MM.1S (cell line): ENCODE results near the gene KLHL3.
A peak's percentile ranks its signal among the peaks of the same experiment; 100 is the strongest.

Source experiments
- DNase-seq: peaks from one replicate; pipeline ENCODE4 v3.0.0-alpha.2; 2015
- H2AFZ ChIP-seq: fragments of 300-600 bp; sonication (generic); 2 replicates; pipeline ENCODE4 v1.6.0; 2016; ENCODE audit warnings: antibody characterized with exemption, low read length
- H3F3A ChIP-seq: fragments of 300-600 bp; sonication (generic); 2 replicates; pipeline ENCODE4 v1.6.1; 2016; ENCODE audit warnings: mild to moderate bottlenecking, antibody characterized with exemption, low read length, moderate library complexity, mixed read lengths; ENCODE audit not compliant: insufficient read depth
- H3K27ac ChIP-seq: fragments of 300-600 bp; sonication (generic); 2 replicates; pipeline ENCODE4 v1.5.1; 2016; ENCODE audit warnings: mild to moderate bottlenecking, low read length
- H3K27me3 ChIP-seq: fragments of 300-600 bp; sonication (generic); replicated peaks from 2 replicates; pipeline ENCODE4 v1.6.0; 2016; ENCODE audit warnings: low read length; ENCODE audit not compliant: insufficient read depth
- H3K36me3 ChIP-seq: fragments of 300-600 bp; sonication (generic); replicated peaks from 2 replicates; pipeline ENCODE4 v1.6.1; 2016; ENCODE audit warnings: mild to moderate bottlenecking, low read length, mixed read lengths; ENCODE audit not compliant: insufficient read depth
- H3K4me1 ChIP-seq: fragments of 300-600 bp; sonication (generic); 2 replicates; pipeline ENCODE4 v1.6.1; 2016; ENCODE audit warnings: low read length, mixed read lengths
- H3K4me2 ChIP-seq: fragments of 300-600 bp; sonication (generic); 2 replicates; pipeline ENCODE4 v1.6.0; 2016; ENCODE audit warnings: low read depth, low read length
- H3K4me3 ChIP-seq: fragments of 300-600 bp; sonication (generic); 2 replicates; pipeline ENCODE4 v1.5.1; 2016; ENCODE audit warnings: low read length, mixed read lengths
- H3K79me2 ChIP-seq: fragments of 300-600 bp; sonication (generic); 2 replicates; pipeline ENCODE4 v1.6.1; 2016; ENCODE audit warnings: mixed run types, low read length, mixed read lengths
- H3K9ac ChIP-seq: fragments of 300-600 bp; sonication (generic); 2 replicates; pipeline ENCODE4 v1.6.1; 2016; ENCODE audit warnings: low read length, mixed read lengths
- H3K9me2 ChIP-seq: fragments of 300-600 bp; sonication (generic); replicated peaks from 2 replicates; pipeline ENCODE4 v1.6.1; 2016; ENCODE audit warnings: mild to moderate bottlenecking, low read length, mixed read lengths; ENCODE audit not compliant: insufficient read depth
- H3K9me3 ChIP-seq: fragments of 300-600 bp; sonication (generic); replicated peaks from 2 replicates; pipeline ENCODE4 v1.6.1; 2016; ENCODE audit warnings: mild to moderate bottlenecking, low read length, mixed read lengths; ENCODE audit not compliant: insufficient read depth
- H4K20me1 ChIP-seq: fragments of 300-600 bp; sonication (generic); 2 replicates; pipeline ENCODE4 v1.6.1; 2016; ENCODE audit warnings: mild to moderate bottlenecking, low read length, moderate library complexity, mixed read lengths; ENCODE audit not compliant: insufficient read depth
- EZH2 ChIP-seq: fragments of 300-600 bp; sonication (generic); optimal IDR thresholded peaks from 2 replicates; pipeline ENCODE3; 2017; ENCODE audit warnings: low read depth, mild to moderate bottlenecking, antibody characterized with exemption, low read length, mixed read lengths
- EZH2phosphoT487 ChIP-seq: fragments of 300-600 bp; sonication (generic); IDR thresholded peaks from 2 replicates; pipeline ENCODE4 v1.6.1; 2018; ENCODE audit warnings: antibody characterized with exemption, low read length
- TF ChIP-seq, protein P1 (sequence below): fragments of 300-600 bp; sonication (generic); IDR thresholded peaks from 2 replicates; pipeline ENCODE4 v1.5.1; 2016; ENCODE audit warnings: antibody characterized with exemption, low read length, mixed read lengths

The KLHL3 gene

DNA sequence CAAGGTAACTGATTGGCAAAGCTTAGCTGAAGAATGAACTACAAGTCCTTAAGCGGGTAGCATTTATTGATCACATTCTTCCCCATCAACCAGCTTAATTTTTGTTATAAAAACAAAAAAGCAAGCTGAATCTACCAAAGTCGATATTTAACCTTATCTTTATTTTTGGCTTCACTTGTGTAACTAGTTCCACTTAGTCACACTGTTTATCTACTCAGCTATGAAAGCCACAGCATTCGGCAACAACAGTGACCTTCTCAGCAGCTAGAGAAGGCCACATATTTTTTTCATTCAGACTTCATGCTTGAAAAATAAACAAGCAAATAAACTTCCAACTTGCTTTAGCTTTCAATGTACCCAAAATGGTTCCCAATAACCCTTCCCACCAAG is 69.4 kb downstream of the KLHL3 start:
- Histone ChIP-seq H2AFZ (peak overlapping the region; percentile 49; the same call in 1 of the 2 replicates), H3K79me2 (no peaks in the 10 kb centered on the region), H3K4me2 (peak overlapping the region; percentile 42), H3F3A (no peaks in the 10 kb centered on the region), H3K4me3 (no peak overlapping the region), H3K9me3 (no peaks in the 10 kb centered on the region), H3K27ac (peak overlapping the region; percentile 20; the same call in 1 of the 2 replicates), H3K9me2 (no peaks in the 10 kb centered on the region), H3K4me1 (peaks cover 19% of the 10 kb centered on the region), H3K36me3 (no peaks in the 10 kb centered on the region), H3K9ac (no peak overlapping the region), H4K20me1 (no peaks in the 10 kb centered on the region), H3K27me3 (no peaks in the 10 kb centered on the region)
- TF ChIP-seq EZH2 (no peak), EZH2phosphoT487 (no peak)
- TF ChIP-seq, protein P1, sequence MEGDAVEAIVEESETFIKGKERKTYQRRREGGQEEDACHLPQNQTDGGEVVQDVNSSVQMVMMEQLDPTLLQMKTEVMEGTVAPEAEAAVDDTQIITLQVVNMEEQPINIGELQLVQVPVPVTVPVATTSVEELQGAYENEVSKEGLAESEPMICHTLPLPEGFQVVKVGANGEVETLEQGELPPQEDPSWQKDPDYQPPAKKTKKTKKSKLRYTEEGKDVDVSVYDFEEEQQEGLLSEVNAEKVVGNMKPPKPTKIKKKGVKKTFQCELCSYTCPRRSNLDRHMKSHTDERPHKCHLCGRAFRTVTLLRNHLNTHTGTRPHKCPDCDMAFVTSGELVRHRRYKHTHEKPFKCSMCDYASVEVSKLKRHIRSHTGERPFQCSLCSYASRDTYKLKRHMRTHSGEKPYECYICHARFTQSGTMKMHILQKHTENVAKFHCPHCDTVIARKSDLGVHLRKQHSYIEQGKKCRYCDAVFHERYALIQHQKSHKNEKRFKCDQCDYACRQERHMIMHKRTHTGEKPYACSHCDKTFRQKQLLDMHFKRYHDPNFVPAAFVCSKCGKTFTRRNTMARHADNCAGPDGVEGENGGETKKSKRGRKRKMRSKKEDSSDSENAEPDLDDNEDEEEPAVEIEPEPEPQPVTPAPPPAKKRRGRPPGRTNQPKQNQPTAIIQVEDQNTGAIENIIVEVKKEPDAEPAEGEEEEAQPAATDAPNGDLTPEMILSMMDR = no peak
- no peak for DNase-seq

DNA sequence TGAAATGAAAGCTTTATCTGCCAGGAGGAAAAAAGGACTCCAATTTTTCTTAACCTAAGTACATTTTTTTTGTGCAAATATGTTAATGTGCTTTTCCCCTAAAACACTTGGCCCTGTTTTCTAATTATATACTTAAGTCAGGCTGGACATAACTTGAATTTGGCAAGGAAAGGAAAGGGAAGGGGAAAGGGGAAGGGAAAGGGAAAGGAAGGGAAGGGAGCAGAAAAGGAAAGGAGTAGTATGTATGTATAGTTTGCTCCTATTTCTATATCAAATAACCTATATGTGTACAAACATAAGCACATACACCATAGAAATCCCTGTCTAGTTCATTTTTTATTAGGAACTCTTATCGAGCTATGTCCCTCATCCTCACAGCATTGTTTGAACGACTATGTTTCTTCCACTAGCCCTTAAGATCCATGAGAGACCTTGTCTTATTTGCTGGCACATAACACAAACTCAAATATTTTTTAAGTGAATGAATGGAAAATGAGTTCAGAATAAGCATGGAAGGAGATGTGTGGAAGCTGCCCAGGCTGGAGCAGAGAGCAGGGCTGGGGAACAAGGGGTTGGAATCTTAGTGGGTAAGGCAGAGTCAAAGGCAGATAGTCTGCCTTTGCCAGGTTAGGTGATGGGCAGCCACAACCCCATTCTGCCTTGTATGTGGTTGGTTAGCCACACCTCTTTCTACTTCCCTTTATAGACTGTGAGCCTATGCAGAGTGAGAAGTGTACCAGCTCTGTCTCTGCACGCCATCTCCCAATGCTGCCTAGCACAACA is 70.0 kb downstream of the KLHL3 start:
- H3K4me2 ChIP-seq = peak overlapping the region; percentile 42
- H3K4me3 ChIP-seq = no peak overlapping the region
- H3K79me2 ChIP-seq = no peaks in the 10 kb centered on the region
- no peaks in the 10 kb centered on the region for H3K9me3 ChIP-seq
- TF ChIP-seq EZH2 (no peak), EZH2phosphoT487 (no peak)
- TF ChIP-seq, protein P1 = no peak
- no peaks in the 10 kb centered on the region for H3K36me3 ChIP-seq
- DNase-seq = peak; percentile 76
- peaks cover 19% of the 10 kb centered on the region for H3K4me1 ChIP-seq
- no peaks in the 10 kb centered on the region for H3K27me3 ChIP-seq
- H3F3A ChIP-seq = no peaks in the 10 kb centered on the region
- no peaks in the 10 kb centered on the region for H3K9me2 ChIP-seq
- H2AFZ ChIP-seq = peak overlapping the region; percentile 49; the same call in 1 of the 2 replicates
- no peak overlapping the region for H3K9ac ChIP-seq
- H4K20me1 ChIP-seq = no peaks in the 10 kb centered on the region
- peak overlapping the region; percentile 20; the same call in 1 of the 2 replicates for H3K27ac ChIP-seq

DNA sequence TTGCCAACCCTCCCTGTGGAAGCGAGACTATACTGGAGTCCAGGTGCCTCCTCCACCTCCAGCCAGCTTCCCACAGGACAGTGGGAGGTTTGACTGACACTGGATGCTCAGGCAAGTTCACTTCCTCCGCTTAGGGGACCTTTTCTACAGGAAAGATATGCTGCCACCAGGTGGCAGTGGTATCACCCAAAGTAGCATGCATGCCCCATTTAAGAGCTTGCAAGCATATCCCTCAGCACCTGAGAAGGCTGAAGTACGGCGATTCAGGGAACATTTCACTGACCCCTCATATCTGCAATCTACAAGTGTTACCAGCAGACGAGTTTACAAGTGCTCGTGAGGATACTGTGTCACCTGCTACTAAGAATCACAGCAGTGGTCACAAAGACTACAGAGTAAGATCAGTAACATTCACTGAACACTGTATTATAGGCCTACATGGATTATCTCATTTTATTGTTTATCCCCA is 75.5 kb downstream of the KLHL3 start:
- no peaks in the 10 kb centered on the region for H3K9me3 ChIP-seq
- no peak overlapping the region for H3K9ac ChIP-seq
- H3K4me3 ChIP-seq = no peak overlapping the region
- H3F3A ChIP-seq = no peaks in the 10 kb centered on the region
- H4K20me1 ChIP-seq = no peaks in the 10 kb centered on the region
- H3K9me2 ChIP-seq = no peaks in the 10 kb centered on the region
- H3K4me1 ChIP-seq = no peaks in the 10 kb centered on the region
- DNase-seq = peak; percentile 85
- no peaks in the 10 kb centered on the region for H3K27me3 ChIP-seq
- no peak overlapping the region for H3K4me2 ChIP-seq
- no peaks in the 10 kb centered on the region for H3K79me2 ChIP-seq
- no peak for TF ChIP-seq EZH2phosphoT487
- TF ChIP-seq, protein P1 = peak; percentile 83
- H3K27ac ChIP-seq = no peak overlapping the region
- no peak overlapping the region for H2AFZ ChIP-seq
- H3K36me3 ChIP-seq = no peaks in the 10 kb centered on the region
